Measurements from ENCODE around the gene PLCL1. TPM values are rescaled to one million over a fixed set of nuclear protein-coding genes. Genes with fewer than 3 reads are reported as not detected.

PLCL1 gene
- total and polyA plus RNA-seq, 2 experiments from 2014 or later: 0.80 to 2.3 TPM

- Histone ChIP-seq H3K79me2 (ENCODE audit: insufficient read depth) (no peaks in the 10 kb centered on the region), H4K20me1 (ENCODE audit: insufficient read depth) (no peaks in the 10 kb centered on the region), H3K27me3 (replicated peaks; ENCODE audit: insufficient read depth) (no peaks in the 10 kb centered on the region), H3K36me3 (ENCODE audit: low read depth) (no peaks in the 10 kb centered on the region), H3K9me2 (ENCODE audit: insufficient read depth) (no peaks in the 10 kb centered on the region), H3K9ac (no peak overlapping the region), H3K4me1 (ENCODE audit: insufficient read depth) (peaks cover 7% of the 10 kb centered on the region; the same call in 1 of the 2 replicates), H3K4me2 (ENCODE audit: unreplicated experiment) (no peak overlapping the region), H3K9me3 (ENCODE audit: low read depth) (no peaks in the 10 kb centered on the region), H3K4me3 (no peak overlapping the region), H3F3A (ENCODE audit: insufficient read depth) (peaks cover 17% of the 10 kb centered on the region; the same call in 1 of the 2 replicates), H3K27ac (no peak overlapping the region), H2AFZ (no peak overlapping the region)
- DNase-seq: no peak
- in situ Hi-C loops (cut with MboI): no loop called here
- WGBS, 2 experiments (ENCODE audit: low coverage in 1 of 2, low lambda C conversion rate in 2 of 2, missing lambda C conversion rate in 2 of 2): 49 to 53% methylated on average over 4 of the region's 4 CpGs
- TF ChIP-seq EZH2 (IDR thresholded peaks at IDR 0.05; ENCODE audit: insufficient read depth, poor library complexity, severe bottlenecking) (no peak), EZH2phosphoT487 (IDR thresholded peaks at IDR 0.05; ENCODE audit: insufficient read depth, low read depth) (no peak)
These were observed 30.9 kb downstream of the PLCL1 start for GRCh38 chr2:197835293-197835692.

- Histone ChIP-seq H3K27ac (peak overlapping the region; percentile 64), H2AFZ (peak overlapping the region; percentile 87), H3K27me3 (replicated peaks; ENCODE audit: insufficient read depth) (no peaks in the 10 kb centered on the region), H3K4me2 (ENCODE audit: unreplicated experiment) (peak overlapping the region; percentile 92), H3K4me1 (ENCODE audit: insufficient read depth) (peaks cover 7% of the 10 kb centered on the region; the same call in 1 of the 2 replicates), H3F3A (ENCODE audit: insufficient read depth) (peaks cover 17% of the 10 kb centered on the region; the same call in 1 of the 2 replicates), H3K4me3 (peak overlapping the region; percentile 70), H3K9me2 (ENCODE audit: insufficient read depth) (no peaks in the 10 kb centered on the region), H4K20me1 (ENCODE audit: insufficient read depth) (no peaks in the 10 kb centered on the region), H3K36me3 (ENCODE audit: low read depth) (no peaks in the 10 kb centered on the region), H3K9ac (peak overlapping the region; percentile 70), H3K9me3 (ENCODE audit: low read depth) (no peaks in the 10 kb centered on the region), H3K79me2 (ENCODE audit: insufficient read depth) (no peaks in the 10 kb centered on the region)
- 5 to 7% methylated on average over 5 of the region's 5 CpGs for WGBS, 2 experiments (ENCODE audit: low coverage in 1 of 2, low lambda C conversion rate in 2 of 2, missing lambda C conversion rate in 2 of 2)
- TF ChIP-seq EZH2 (IDR thresholded peaks at IDR 0.05; ENCODE audit: insufficient read depth, poor library complexity, severe bottlenecking) (no peak), EZH2phosphoT487 (IDR thresholded peaks at IDR 0.05; ENCODE audit: insufficient read depth, low read depth) (no peak)
- DNase-seq: peak; percentile 70
- in situ Hi-C loops (cut with MboI): no loop called here
These were observed 33.6 kb downstream of the PLCL1 start for GRCh38 chr2:197838036-197838435.

- 9 to 12% methylated on average over 2 of the region's 2 CpGs for WGBS, 2 experiments (ENCODE audit: low coverage in 1 of 2, low lambda C conversion rate in 2 of 2, missing lambda C conversion rate in 2 of 2)
These were observed 34.2 kb downstream of the PLCL1 start for GRCh38 chr2:197838579-197838978.

GRCh38 chr2:197839327-197839726 is 34.9 kb downstream of the PLCL1 start:
- Histone ChIP-seq H3K9me3 (ENCODE audit: low read depth) (no peaks in the 10 kb centered on the region), H4K20me1 (ENCODE audit: insufficient read depth) (no peaks in the 10 kb centered on the region), H3K4me2 (ENCODE audit: unreplicated experiment) (no peak overlapping the region), H3K27ac (no peak overlapping the region), H3K27me3 (replicated peaks; ENCODE audit: insufficient read depth) (no peaks in the 10 kb centered on the region), H3F3A (ENCODE audit: insufficient read depth) (peaks cover 17% of the 10 kb centered on the region; the same call in 1 of the 2 replicates), H3K4me1 (ENCODE audit: insufficient read depth) (peaks cover 7% of the 10 kb centered on the region; the same call in 1 of the 2 replicates), H3K79me2 (ENCODE audit: insufficient read depth) (no peaks in the 10 kb centered on the region), H3K36me3 (ENCODE audit: low read depth) (no peaks in the 10 kb centered on the region), H3K4me3 (no peak overlapping the region), H2AFZ (peak overlapping the region; percentile 87; the same call in 1 of the 2 replicates), H3K9ac (no peak overlapping the region), H3K9me2 (ENCODE audit: insufficient read depth) (no peaks in the 10 kb centered on the region)
- TF ChIP-seq EZH2phosphoT487 (IDR thresholded peaks at IDR 0.05; ENCODE audit: insufficient read depth, low read depth) (no peak), EZH2 (IDR thresholded peaks at IDR 0.05; ENCODE audit: insufficient read depth, poor library complexity, severe bottlenecking) (no peak)
- no peak for DNase-seq
- in situ Hi-C loops (cut with MboI): no loop called here
- 92 to 93% methylated on average over 5 of the region's 5 CpGs for WGBS, 2 experiments (ENCODE audit: low coverage in 1 of 2, low lambda C conversion rate in 2 of 2, missing lambda C conversion rate in 2 of 2)

More at GRCh38 chr2:197838579-197838978, 34.2 kb downstream of the PLCL1 start:
- Histone ChIP-seq H3K9ac (peak overlapping the region; percentile 70), H3K79me2 (ENCODE audit: insufficient read depth) (no peaks in the 10 kb centered on the region), H3K9me3 (ENCODE audit: low read depth) (no peaks in the 10 kb centered on the region), H3K9me2 (ENCODE audit: insufficient read depth) (no peaks in the 10 kb centered on the region), H3K27me3 (replicated peaks; ENCODE audit: insufficient read depth) (no peaks in the 10 kb centered on the region), H3F3A (ENCODE audit: insufficient read depth) (peaks cover 17% of the 10 kb centered on the region; the same call in 1 of the 2 replicates), H4K20me1 (ENCODE audit: insufficient read depth) (no peaks in the 10 kb centered on the region), H3K4me3 (peak overlapping the region; percentile 70), H2AFZ (peak overlapping the region; percentile 87), H3K27ac (peak overlapping the region; percentile 64), H3K4me2 (ENCODE audit: unreplicated experiment) (peak overlapping the region; percentile 92), H3K4me1 (ENCODE audit: insufficient read depth) (peaks cover 7% of the 10 kb centered on the region; the same call in 1 of the 2 replicates), H3K36me3 (ENCODE audit: low read depth) (no peaks in the 10 kb centered on the region)
- TF ChIP-seq EZH2phosphoT487 (IDR thresholded peaks at IDR 0.05; ENCODE audit: insufficient read depth, low read depth) (no peak), EZH2 (IDR thresholded peaks at IDR 0.05; ENCODE audit: insufficient read depth, poor library complexity, severe bottlenecking) (no peak)
- DNase-seq: peak; percentile 51
- in situ Hi-C loops (cut with MboI): no loop called here

Measured in GM23248 (cell line).